Cardiac fibroblast (primary cell): ENCODE measurements around the gene TTLL5.

Experiments used
- DNase-seq, 2 donors: peaks; one replicate each; pipeline versions ENCODE4 v3.0.0 to v3.0.0-alpha.2; 2010; ENCODE audit warnings: low read depth in 2 of 2
- H3K4me3 ChIP-seq, 2 donors: replicated peaks in 1 of 2; 1 replicate in 1 of 2; 2 replicates in 1 of 2; pipeline ENCODE4 v1.5.1; 2011; ENCODE audit warnings: low read depth in 2 of 2, low read length in 2 of 2, mild to moderate bottlenecking in 2 of 2, moderate library complexity in 1 of 2
- TF ChIP-seq, protein P1 (sequence below): IDR thresholded peaks from one replicate; pipeline ENCODE4 v1.5.1; 2011; ENCODE audit warnings: low read depth, mild to moderate bottlenecking, low read length, inconsistent platforms

Gene TTLL5

GRCh38 chr14:75999511-76000190 lies 338.6 kb downstream of the TTLL5 start:
- TF ChIP-seq, protein P1, sequence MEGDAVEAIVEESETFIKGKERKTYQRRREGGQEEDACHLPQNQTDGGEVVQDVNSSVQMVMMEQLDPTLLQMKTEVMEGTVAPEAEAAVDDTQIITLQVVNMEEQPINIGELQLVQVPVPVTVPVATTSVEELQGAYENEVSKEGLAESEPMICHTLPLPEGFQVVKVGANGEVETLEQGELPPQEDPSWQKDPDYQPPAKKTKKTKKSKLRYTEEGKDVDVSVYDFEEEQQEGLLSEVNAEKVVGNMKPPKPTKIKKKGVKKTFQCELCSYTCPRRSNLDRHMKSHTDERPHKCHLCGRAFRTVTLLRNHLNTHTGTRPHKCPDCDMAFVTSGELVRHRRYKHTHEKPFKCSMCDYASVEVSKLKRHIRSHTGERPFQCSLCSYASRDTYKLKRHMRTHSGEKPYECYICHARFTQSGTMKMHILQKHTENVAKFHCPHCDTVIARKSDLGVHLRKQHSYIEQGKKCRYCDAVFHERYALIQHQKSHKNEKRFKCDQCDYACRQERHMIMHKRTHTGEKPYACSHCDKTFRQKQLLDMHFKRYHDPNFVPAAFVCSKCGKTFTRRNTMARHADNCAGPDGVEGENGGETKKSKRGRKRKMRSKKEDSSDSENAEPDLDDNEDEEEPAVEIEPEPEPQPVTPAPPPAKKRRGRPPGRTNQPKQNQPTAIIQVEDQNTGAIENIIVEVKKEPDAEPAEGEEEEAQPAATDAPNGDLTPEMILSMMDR, result no peak
- no peak overlapping the region for H3K4me3 ChIP-seq
- DNase-seq, result peak in 1 of 2 donors; percentile 45

DNA sequence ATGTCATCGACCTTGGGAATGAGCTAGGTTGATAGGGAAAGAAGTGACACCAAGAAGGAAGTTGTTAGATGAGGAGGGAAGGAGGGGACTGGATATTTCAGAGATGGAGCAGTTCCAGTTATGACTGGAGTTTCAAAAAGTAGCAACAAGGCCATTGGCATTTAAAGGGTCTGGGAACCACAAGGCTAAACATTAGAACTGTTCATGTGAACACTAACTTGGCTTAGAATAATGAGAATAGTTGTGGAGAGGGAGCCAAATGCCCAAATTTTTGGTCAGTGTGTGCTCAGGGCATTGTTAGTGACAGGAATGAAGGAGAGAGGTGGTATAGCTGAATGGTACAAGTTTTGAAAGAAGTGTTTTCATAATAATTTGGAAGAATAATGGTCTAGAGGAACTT lies 341.3 kb downstream of the TTLL5 start:
- TF ChIP-seq, protein P1, result no peak
- DNase-seq, result no peak
- no peak overlapping the region for H3K4me3 ChIP-seq
